ENCODE data around the gene INTS15. TPM values are rescaled to one million over a fixed set of nuclear protein-coding genes. Genes with fewer than 3 reads are reported as not detected.

Gene INTS15
- polyA plus RNA-seq, 4 donors, result 15.0 to 28.7 (median 16.4) TPM

DNA sequence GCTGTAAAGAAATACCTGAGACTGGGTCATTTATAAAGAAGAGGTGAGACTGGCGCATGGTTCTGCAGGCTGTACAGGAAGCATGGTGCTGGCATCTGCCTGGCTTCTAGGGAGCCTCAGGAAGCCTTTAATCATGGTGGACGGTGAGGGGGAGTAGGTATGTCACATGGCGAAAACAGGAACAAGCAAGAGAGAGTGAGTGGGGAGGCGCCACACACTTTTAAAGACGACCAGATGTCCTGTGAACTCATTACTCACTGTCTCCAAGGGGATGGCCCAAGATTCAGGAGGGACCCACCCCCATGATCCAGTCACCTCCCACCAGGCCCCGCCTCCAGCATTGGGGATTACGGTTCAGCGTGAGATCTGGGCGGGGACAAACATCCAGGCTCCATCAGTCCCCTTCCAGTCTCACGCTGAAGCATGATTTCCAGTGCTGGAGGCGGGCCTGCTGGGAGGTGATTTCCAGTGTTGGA, 50.5 kb downstream of the INTS15 start:
- peaks cover 4 to 61% (median 7%) of the 10 kb centered on the region in 3 donors for H3K36me3 ChIP-seq (ENCODE audit: control insufficient read depth in 3 of 3, insufficient read depth in 2 of 3, low read depth in 1 of 3, low read length in 3 of 3)
- H3K4me3 ChIP-seq (ENCODE audit: low read depth in 1 of 3, low read length in 3 of 3), result no peak overlapping the region
- H3K27me3 ChIP-seq (ENCODE audit: control insufficient read depth in 3 of 3, insufficient read depth in 3 of 3, low read length in 3 of 3), result no peaks in the 10 kb centered on the region
- H3K4me1 ChIP-seq (ENCODE audit: control insufficient read depth in 3 of 3, insufficient read depth in 2 of 3, low read depth in 1 of 3, low read length in 2 of 3), result peaks cover 0 to 7% (median 7%) of the 10 kb centered on the region in 3 donors
- no peak for FAIRE-seq
- peak in 1 of 2 donors; percentile 22 for DNase-seq
- 64 to 77% (median 73%) methylated on average over 11 of the region's 11 CpGs for WGBS, 3 donors
- no peaks in the 10 kb centered on the region for H3K9me3 ChIP-seq (ENCODE audit: control insufficient read depth in 2 of 2, insufficient read depth in 1 of 2, low read depth in 1 of 2, low read length in 1 of 2)
- H3K27ac ChIP-seq (ENCODE audit: low read depth in 1 of 3, low read length in 2 of 3), result no peak overlapping the region

DNA sequence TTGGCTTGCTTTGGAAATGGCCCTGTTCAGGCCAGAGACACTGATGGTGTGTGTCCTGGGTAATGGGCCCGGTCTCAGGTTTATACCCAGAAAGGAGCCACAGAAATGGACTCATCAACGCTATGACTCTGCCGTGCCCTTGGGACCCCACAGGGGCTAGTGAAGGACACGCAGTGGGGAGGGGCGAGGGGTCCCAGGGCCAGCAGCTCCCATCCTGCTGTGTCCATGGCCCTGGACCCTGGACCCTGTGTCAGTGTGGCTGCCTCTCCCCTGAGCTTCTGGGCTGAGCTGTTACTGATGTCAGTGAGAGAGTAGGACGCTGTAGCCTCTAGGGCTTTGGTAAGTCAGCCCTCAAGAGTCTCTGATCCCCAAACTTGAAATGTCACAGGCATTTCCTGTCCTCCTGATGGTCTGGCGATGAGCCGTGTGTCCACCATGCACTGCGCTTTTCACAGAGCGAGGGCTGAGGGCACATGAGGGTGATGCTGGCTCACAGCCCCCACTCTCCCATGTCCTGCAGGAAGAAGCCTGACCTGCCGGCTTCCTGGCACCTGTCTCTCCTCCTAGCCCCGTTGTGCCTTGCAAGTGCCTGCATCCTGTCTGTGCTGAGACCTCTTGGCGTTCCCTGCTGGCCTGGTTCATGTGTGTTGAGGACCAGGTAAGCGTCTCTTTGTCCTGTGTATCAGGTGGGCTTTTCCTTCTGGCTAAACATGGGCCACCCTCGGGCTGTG, 51.6 kb downstream of the INTS15 start:
- H3K9me3 ChIP-seq (ENCODE audit: control insufficient read depth in 2 of 2, insufficient read depth in 1 of 2, low read depth in 1 of 2, low read length in 1 of 2), result no peaks in the 10 kb centered on the region
- H3K4me3 ChIP-seq (ENCODE audit: low read depth in 1 of 3, low read length in 3 of 3), result no peak overlapping the region
- DNase-seq (no peak), FAIRE-seq (no peak)
- no peaks in the 10 kb centered on the region for H3K27me3 ChIP-seq (ENCODE audit: control insufficient read depth in 3 of 3, insufficient read depth in 3 of 3, low read length in 3 of 3)
- peaks cover 8 to 70% (median 9%) of the 10 kb centered on the region in 3 donors for H3K36me3 ChIP-seq (ENCODE audit: control insufficient read depth in 3 of 3, insufficient read depth in 2 of 3, low read depth in 1 of 3, low read length in 3 of 3)
- H3K27ac ChIP-seq (ENCODE audit: low read depth in 1 of 3, low read length in 2 of 3), result no peak overlapping the region
- H3K4me1 ChIP-seq (ENCODE audit: control insufficient read depth in 3 of 3, insufficient read depth in 2 of 3, low read depth in 1 of 3, low read length in 2 of 3), result peaks cover 0 to 7% (median 4%) of the 10 kb centered on the region in 3 donors
- 87 to 93% (median 92%) methylated on average over 15 of the region's 15 CpGs for WGBS, 3 donors

DNA sequence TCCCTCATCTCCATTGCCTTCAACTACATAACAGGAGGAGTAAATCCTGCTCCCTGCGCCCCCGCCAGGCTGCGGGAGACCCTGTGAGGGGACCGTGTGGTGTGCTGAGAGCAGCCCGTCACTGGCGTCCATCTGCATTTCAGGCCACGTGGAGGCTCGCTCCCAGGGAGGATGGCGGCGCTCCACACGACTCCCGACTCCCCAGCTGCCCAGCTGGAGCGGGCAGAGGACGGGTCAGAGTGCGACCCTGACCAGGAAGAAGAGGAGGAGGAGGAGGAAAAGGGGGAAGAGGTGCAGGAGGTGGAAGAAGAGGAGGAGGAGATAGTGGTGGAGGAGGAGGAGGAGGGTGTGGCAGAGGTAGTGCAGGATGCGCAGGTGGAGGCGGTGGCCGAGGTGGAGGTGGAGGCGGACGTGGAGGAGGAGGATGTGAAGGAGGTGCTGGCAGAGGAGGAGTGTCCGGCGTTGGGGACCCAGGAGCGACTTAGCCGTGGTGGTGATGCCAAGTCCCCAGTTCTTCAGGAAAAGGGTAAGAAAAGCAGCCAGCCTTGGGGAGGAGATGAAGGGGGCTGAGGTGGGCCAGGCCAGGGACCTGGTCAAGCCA, 52.5 kb downstream of the INTS15 start:
- H3K4me3 ChIP-seq (ENCODE audit: low read depth in 1 of 3, low read length in 3 of 3), result no peak overlapping the region
- FAIRE-seq, result no peak
- no peak for DNase-seq
- H3K27me3 ChIP-seq (ENCODE audit: control insufficient read depth in 3 of 3, insufficient read depth in 3 of 3, low read length in 3 of 3), result no peaks in the 10 kb centered on the region
- H3K27ac ChIP-seq (ENCODE audit: low read depth in 1 of 3, low read length in 2 of 3), result no peak overlapping the region
- no peaks in the 10 kb centered on the region for H3K9me3 ChIP-seq (ENCODE audit: control insufficient read depth in 2 of 2, insufficient read depth in 1 of 2, low read depth in 1 of 2, low read length in 1 of 2)
- peaks cover 11 to 79% (median 12%) of the 10 kb centered on the region in 3 donors for H3K36me3 ChIP-seq (ENCODE audit: control insufficient read depth in 3 of 3, insufficient read depth in 2 of 3, low read depth in 1 of 3, low read length in 3 of 3)
- peaks cover 0 to 7% (median 2%) of the 10 kb centered on the region in 3 donors for H3K4me1 ChIP-seq (ENCODE audit: control insufficient read depth in 3 of 3, insufficient read depth in 2 of 3, low read depth in 1 of 3, low read length in 2 of 3)
- WGBS, 3 donors, result 94% methylated on average over 24 of the region's 24 CpGs

DNA sequence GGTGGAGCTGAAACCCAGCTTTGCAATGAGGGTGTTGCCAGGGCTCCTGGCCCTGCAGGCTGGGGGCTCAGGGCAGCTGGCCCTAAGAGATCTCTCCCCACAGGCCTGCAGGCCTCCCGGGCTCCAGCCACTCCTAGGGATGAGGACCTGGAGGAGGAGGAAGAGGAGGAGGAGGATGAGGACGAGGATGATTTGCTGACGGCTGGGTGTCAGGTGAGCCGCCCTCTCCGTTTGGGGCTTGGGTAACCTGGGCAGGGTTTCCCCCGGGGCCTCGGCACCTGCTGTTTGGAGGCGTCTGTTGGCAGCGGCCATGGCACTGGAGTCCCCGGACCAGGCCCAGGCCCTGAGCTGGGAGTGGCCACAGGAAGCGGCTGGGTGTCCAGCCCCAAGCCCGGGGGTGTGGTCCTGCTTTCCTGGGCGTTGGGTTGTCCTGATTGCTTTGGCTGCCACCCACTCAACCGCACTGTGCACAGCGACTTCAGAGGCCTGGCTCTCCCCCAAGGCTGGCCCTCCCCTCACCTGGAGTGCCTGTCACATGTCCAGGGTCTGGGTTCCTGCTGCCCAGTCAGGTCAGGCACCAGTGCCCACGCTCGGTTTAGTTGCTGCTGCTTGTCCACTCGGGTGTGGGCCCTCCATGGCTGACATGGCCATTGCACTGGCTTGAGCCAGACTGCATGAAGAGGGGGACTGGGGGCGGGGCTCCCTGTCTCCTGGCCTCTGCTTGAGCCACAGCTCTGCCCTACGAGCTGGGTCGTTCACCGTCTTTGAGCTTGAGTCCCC, 53.2 kb downstream of the INTS15 start:
- Histone ChIP-seq H3K36me3 (ENCODE audit: control insufficient read depth in 3 of 3, insufficient read depth in 2 of 3, low read depth in 1 of 3, low read length in 3 of 3) (peaks cover 11 to 86% (median 12%) of the 10 kb centered on the region in 3 donors), H3K4me1 (ENCODE audit: control insufficient read depth in 3 of 3, insufficient read depth in 2 of 3, low read depth in 1 of 3, low read length in 2 of 3) (peaks cover 0 to 6% (median 2%) of the 10 kb centered on the region in 3 donors), H3K27ac (ENCODE audit: low read depth in 1 of 3, low read length in 2 of 3) (no peak overlapping the region), H3K4me3 (ENCODE audit: low read depth in 1 of 3, low read length in 3 of 3) (no peak overlapping the region), H3K9me3 (ENCODE audit: control insufficient read depth in 2 of 2, insufficient read depth in 1 of 2, low read depth in 1 of 2, low read length in 1 of 2) (no peaks in the 10 kb centered on the region), H3K27me3 (ENCODE audit: control insufficient read depth in 3 of 3, insufficient read depth in 3 of 3, low read length in 3 of 3) (no peaks in the 10 kb centered on the region)
- WGBS, 3 donors, result 88 to 91% (median 90%) methylated on average over 21 to 22 of the region's 22 CpGs
- FAIRE-seq, result no peak
- DNase-seq, result no peak

DNA sequence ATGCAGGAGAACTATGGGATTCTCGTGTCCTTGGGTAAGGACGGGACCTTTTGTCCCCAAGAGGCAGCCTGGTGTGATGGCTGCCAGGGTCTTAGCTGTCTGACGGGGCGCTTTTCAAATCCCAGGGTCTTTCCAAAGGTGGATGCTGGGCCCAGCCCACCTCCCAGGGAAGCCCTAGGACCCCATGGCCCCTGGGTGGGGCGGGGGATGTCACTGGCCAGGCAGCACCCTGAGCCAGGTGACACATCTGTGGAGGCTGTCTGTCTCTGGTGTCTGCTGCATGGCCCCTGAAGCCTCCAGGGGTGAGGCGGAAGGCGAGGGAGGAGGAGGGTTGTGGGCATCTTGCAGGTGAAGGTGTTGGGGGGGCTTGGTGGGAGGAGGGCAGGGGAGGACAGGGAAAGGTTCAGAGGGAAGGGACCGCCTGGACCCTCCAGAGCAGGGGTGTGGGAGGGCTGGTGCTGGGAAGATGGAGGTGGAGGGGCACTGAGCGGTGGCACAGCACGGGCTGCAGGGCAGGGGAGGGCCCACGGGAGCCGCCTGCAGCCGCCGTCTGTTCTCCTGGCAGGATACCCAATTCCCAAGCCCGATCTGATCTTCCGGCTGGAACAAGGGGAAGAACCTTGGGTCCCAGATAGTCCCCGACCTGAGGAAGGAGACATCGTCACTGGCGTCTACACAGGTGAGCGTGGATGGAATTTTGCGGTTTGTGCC, 54.2 kb downstream of the INTS15 start:
- Histone ChIP-seq H3K27ac (ENCODE audit: low read depth in 1 of 3, low read length in 2 of 3) (no peak overlapping the region), H3K27me3 (ENCODE audit: control insufficient read depth in 3 of 3, insufficient read depth in 3 of 3, low read length in 3 of 3) (no peaks in the 10 kb centered on the region), H3K4me3 (ENCODE audit: low read depth in 1 of 3, low read length in 3 of 3) (no peak overlapping the region), H3K4me1 (ENCODE audit: control insufficient read depth in 3 of 3, insufficient read depth in 2 of 3, low read depth in 1 of 3, low read length in 2 of 3) (no peaks in the 10 kb centered on the region), H3K36me3 (ENCODE audit: control insufficient read depth in 3 of 3, insufficient read depth in 2 of 3, low read depth in 1 of 3, low read length in 3 of 3) (peaks cover 11 to 96% (median 12%) of the 10 kb centered on the region in 3 donors), H3K9me3 (ENCODE audit: control insufficient read depth in 2 of 2, insufficient read depth in 1 of 2, low read depth in 1 of 2, low read length in 1 of 2) (no peaks in the 10 kb centered on the region)
- DNase-seq (no peak), FAIRE-seq (no peak)
- 93 to 96% (median 94%) methylated on average over 21 of the region's 21 CpGs for WGBS, 3 donors

DNA sequence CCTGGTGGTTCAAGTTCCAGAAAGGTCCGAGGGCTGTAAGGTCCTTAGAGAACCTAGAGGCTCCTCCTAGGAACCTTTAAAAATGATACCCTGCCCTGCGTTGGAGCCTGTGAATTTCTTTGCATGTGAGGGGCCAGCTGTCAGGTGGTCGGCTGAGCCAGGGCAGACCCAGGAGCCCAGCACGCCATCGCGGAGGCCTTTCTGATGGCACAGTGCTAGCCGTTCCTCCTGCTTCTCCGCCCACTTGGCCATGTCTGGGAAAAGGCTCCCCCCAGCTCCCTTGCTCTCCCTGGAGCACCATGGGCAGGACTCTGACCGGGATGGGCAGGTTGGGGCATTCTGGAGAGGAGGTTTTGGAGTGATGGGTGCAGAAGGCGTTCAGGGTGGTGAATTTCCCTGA, 54.9 kb downstream of the INTS15 start:
- Histone ChIP-seq H3K27me3 (ENCODE audit: control insufficient read depth in 3 of 3, insufficient read depth in 3 of 3, low read length in 3 of 3) (no peaks in the 10 kb centered on the region), H3K9me3 (ENCODE audit: control insufficient read depth in 2 of 2, insufficient read depth in 1 of 2, low read depth in 1 of 2, low read length in 1 of 2) (no peaks in the 10 kb centered on the region), H3K27ac (ENCODE audit: low read depth in 1 of 3, low read length in 2 of 3) (no peak overlapping the region), H3K4me1 (ENCODE audit: control insufficient read depth in 3 of 3, insufficient read depth in 2 of 3, low read depth in 1 of 3, low read length in 2 of 3) (no peaks in the 10 kb centered on the region), H3K36me3 (ENCODE audit: control insufficient read depth in 3 of 3, insufficient read depth in 2 of 3, low read depth in 1 of 3, low read length in 3 of 3) (peaks cover 12 to 96% (median 16%) of the 10 kb centered on the region in 3 donors), H3K4me3 (ENCODE audit: low read depth in 1 of 3, low read length in 3 of 3) (no peak overlapping the region)
- FAIRE-seq, result no peak
- no peak for DNase-seq
- 95% methylated on average over 10 of the region's 10 CpGs for WGBS, 3 donors

DNA sequence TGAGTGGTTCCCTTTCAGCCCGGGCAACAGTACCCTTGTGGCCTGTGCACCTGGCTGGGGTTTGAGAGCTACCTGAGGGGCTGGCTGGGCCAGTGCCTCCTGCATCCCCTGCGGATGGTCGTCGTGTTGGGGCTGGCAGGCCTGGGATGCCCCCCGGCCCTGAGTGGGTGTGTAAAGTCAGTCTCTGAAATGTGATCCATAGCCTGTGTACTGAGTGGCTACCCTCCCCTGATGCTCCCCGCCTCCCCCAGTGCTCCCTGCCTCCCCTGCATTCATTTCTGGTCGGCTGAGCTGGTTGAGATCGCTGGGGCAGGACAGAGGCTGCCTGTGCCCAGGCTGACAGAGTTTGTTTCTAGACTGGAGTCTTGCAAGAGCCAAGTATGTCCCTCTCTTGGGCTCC, 56.6 kb downstream of the INTS15 start:
- Histone ChIP-seq H3K4me3 (ENCODE audit: low read depth in 1 of 3, low read length in 3 of 3) (no peak overlapping the region), H3K4me1 (ENCODE audit: control insufficient read depth in 3 of 3, insufficient read depth in 2 of 3, low read depth in 1 of 3, low read length in 2 of 3) (no peaks in the 10 kb centered on the region), H3K36me3 (ENCODE audit: control insufficient read depth in 3 of 3, insufficient read depth in 2 of 3, low read depth in 1 of 3, low read length in 3 of 3) (peaks cover 12 to 97% (median 21%) of the 10 kb centered on the region in 3 donors), H3K27me3 (ENCODE audit: control insufficient read depth in 3 of 3, insufficient read depth in 3 of 3, low read length in 3 of 3) (no peaks in the 10 kb centered on the region), H3K27ac (ENCODE audit: low read depth in 1 of 3, low read length in 2 of 3) (no peak overlapping the region), H3K9me3 (ENCODE audit: control insufficient read depth in 2 of 2, insufficient read depth in 1 of 2, low read depth in 1 of 2, low read length in 1 of 2) (peaks cover 0 to 11% of the 10 kb centered on the region in 2 donors)
- no peak for DNase-seq
- whole genome bisulfite sequencing, 3 donors, result 83 to 88% (median 85%) methylated on average over 8 of the region's 8 CpGs
- no peak for FAIRE-seq

DNA sequence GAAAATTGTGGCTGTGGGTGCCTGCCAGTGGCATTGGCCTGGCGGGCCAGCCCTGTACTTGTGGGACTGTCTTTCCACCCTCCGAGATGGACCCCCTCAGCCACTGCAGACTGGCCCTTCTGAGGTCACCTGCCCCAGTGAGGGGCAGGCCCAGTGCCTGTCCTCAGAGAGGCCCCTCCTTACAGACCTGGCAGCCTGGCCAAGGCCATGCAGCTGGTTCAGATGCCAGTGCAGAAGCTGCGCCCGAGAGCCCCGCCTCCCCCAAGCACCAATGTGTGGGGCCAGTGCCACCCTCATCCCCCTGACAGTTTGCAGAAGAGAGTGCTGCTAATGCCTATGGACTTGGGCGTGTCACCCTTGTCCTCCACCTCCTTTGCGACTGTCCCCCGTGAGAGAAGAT, 57.3 kb downstream of the INTS15 start:
- FAIRE-seq (no peak), DNase-seq (no peak)
- Histone ChIP-seq H3K9me3 (ENCODE audit: control insufficient read depth in 2 of 2, insufficient read depth in 1 of 2, low read depth in 1 of 2, low read length in 1 of 2) (peaks cover 0 to 17% of the 10 kb centered on the region in 2 donors), H3K4me1 (ENCODE audit: control insufficient read depth in 3 of 3, insufficient read depth in 2 of 3, low read depth in 1 of 3, low read length in 2 of 3) (no peaks in the 10 kb centered on the region), H3K27me3 (ENCODE audit: control insufficient read depth in 3 of 3, insufficient read depth in 3 of 3, low read length in 3 of 3) (no peaks in the 10 kb centered on the region), H3K4me3 (ENCODE audit: low read depth in 1 of 3, low read length in 3 of 3) (no peak overlapping the region), H3K36me3 (ENCODE audit: control insufficient read depth in 3 of 3, insufficient read depth in 2 of 3, low read depth in 1 of 3, low read length in 3 of 3) (peaks cover 17 to 97% (median 22%) of the 10 kb centered on the region in 3 donors), H3K27ac (ENCODE audit: low read depth in 1 of 3, low read length in 2 of 3) (no peak overlapping the region)
- WGBS, 3 donors, result 72 to 87% (median 80%) methylated on average over 7 to 8 of the region's 8 CpGs
